Activated gamma-delta T cell (primary cell): ENCODE data around the gene R3HCC1L.

Experiments used
- DNase-seq: peaks from one replicate; lab custom pipeline; 2025; lab: John Stamatoyannopoulos, UW

R3HCC1L gene

GRCh38 chr10:98276311-98276710 lies 141.9 kb downstream of the R3HCC1L start:
- DNase-seq: no peak

- DNase-seq: no peak
Observed at GRCh38 chr10:98285416-98285815, 151.0 kb downstream of the R3HCC1L start.

- no peak for DNase-seq
Observed at GRCh38 chr10:98286419-98286818, 152.0 kb downstream of the R3HCC1L start.

GRCh38 chr10:98287321-98287720 lies 152.9 kb downstream of the R3HCC1L start:
- DNase-seq: no peak

GRCh38 chr10:98289802-98290209 lies 155.3 kb downstream of the R3HCC1L start:
- DNase-seq: no peak

- no peak for DNase-seq
Observed at GRCh38 chr10:98292971-98293370, 158.5 kb downstream of the R3HCC1L start.

- no peak for DNase-seq
Observed at GRCh38 chr10:98293550-98294269, 159.3 kb downstream of the R3HCC1L start.

GRCh38 chr10:98294270-98294627 lies 159.8 kb downstream of the R3HCC1L start:
- no peak for DNase-seq
